Liver (tissue), 9 donors: ENCODE data around the gene SPATA17. TPM values are rescaled to one million over a fixed set of nuclear protein-coding genes. Genes with fewer than 3 reads are reported as not detected.
"Not testable (repeated sequence)": the region's sequence is repeated elsewhere in the genome, so short reads cannot be mapped to it uniquely, and the experiment has no call there.

Source experiments
- DNase-seq: peaks from one replicate; pipeline ENCODE4 v3.0.0-alpha.2; 2017; ENCODE audit warnings: low spot score
- H3K27ac ChIP-seq, 2 donors: one replicate each; pipeline ENCODE4 v1.7.0; 2013; ENCODE audit warnings: inconsistent platforms in 2 of 2, low read length in 2 of 2, control low read depth in 1 of 2, low read depth in 1 of 2, mild to moderate bottlenecking in 1 of 2
- H3K27me3 ChIP-seq, 4 donors: one replicate each; pipeline versions ENCODE4 v1.6.1 to v1.7.0; 2013; ENCODE audit warnings: low read length in 3 of 4, inconsistent platforms in 1 of 4, mild to moderate bottlenecking in 1 of 4, moderate library complexity in 1 of 4; ENCODE audit not compliant: control insufficient read depth in 4 of 4, insufficient read depth in 4 of 4
- H3K36me3 ChIP-seq, 4 donors: one replicate each; pipeline versions ENCODE4 v1.6.1 to v1.7.0; 2013; ENCODE audit warnings: low read length in 3 of 4, mild to moderate bottlenecking in 3 of 4, low read depth in 1 of 4, moderate library complexity in 1 of 4; ENCODE audit not compliant: control insufficient read depth in 4 of 4, insufficient read depth in 3 of 4
- H3K4me1 ChIP-seq, 4 donors: one replicate each; pipeline versions ENCODE4 v1.6.1 to v1.7.0; 2013; ENCODE audit warnings: low read length in 3 of 4, mild to moderate bottlenecking in 3 of 4, moderate library complexity in 1 of 4; ENCODE audit not compliant: control insufficient read depth in 4 of 4, insufficient read depth in 4 of 4
- H3K4me3 ChIP-seq, 3 donors: one replicate each; pipeline versions ENCODE4 v1.6.1 to v1.7.0; 2013; ENCODE audit warnings: low read length in 3 of 3, control low read depth in 1 of 3, low read depth in 1 of 3, mild to moderate bottlenecking in 1 of 3
- H3K9ac ChIP-seq, 2 donors: one replicate each; pipeline ENCODE4 v1.7.0; 2013; ENCODE audit warnings: low read length in 2 of 2, mild to moderate bottlenecking in 2 of 2, moderate library complexity in 2 of 2, control low read depth in 1 of 2, low read depth in 1 of 2
- H3K9me3 ChIP-seq, 4 donors: one replicate each; pipeline versions ENCODE4 v1.6.1 to v1.7.0; 2013; ENCODE audit warnings: low read length in 3 of 4; ENCODE audit not compliant: control insufficient read depth in 4 of 4
- FOXA1 ChIP-seq: IDR thresholded peaks from 2 replicates; pipeline ENCODE4 v1.6.1; 2016; ENCODE audit warnings: antibody characterized with exemption
- FOXA2 ChIP-seq: IDR thresholded peaks from 2 replicates; pipeline ENCODE4 v1.6.1; 2016; ENCODE audit warnings: antibody characterized with exemption
- GABPA ChIP-seq, 2 donors: IDR thresholded peaks in 1 of 2; conservative IDR thresholded peaks in 1 of 2; 2 replicates each; pipeline ENCODE4 v1.6.1; 2016; ENCODE audit warnings: antibody characterized with exemption in 2 of 2, mild to moderate bottlenecking in 1 of 2, moderate library complexity in 1 of 2
- HNF4A ChIP-seq, 2 donors: conservative IDR thresholded peaks; 2 replicates each; pipeline ENCODE4 v1.6.1; 2016; ENCODE audit warnings: antibody characterized with exemption in 2 of 2, mild to moderate bottlenecking in 2 of 2
- HNF4G ChIP-seq: IDR thresholded peaks from 2 replicates; pipeline ENCODE4 v1.6.1; 2016; ENCODE audit warnings: antibody characterized with exemption
- JUND ChIP-seq, 2 donors: IDR thresholded peaks; 2 replicates each; pipeline ENCODE4 v1.6.1; 2016; ENCODE audit warnings: antibody characterized with exemption in 2 of 2
- NR2F2 ChIP-seq: IDR thresholded peaks from 2 replicates; pipeline ENCODE4 v1.6.1; 2016; ENCODE audit warnings: antibody characterized with exemption
- RXRA ChIP-seq, 2 donors: IDR thresholded peaks; 2 replicates each; pipeline ENCODE4 v1.6.1; 2017 to 2018; ENCODE audit warnings: antibody characterized with exemption in 2 of 2, mild to moderate bottlenecking in 1 of 2
- TAF1 ChIP-seq: conservative IDR thresholded peaks from 2 replicates; pipeline ENCODE4 v1.6.1; 2016; ENCODE audit warnings: antibody characterized with exemption, mild to moderate bottlenecking
- YY1 ChIP-seq: IDR thresholded peaks from 2 replicates; pipeline ENCODE4 v1.6.1; 2016; ENCODE audit warnings: antibody characterized with exemption, mild to moderate bottlenecking
- WGBS: extraction: QIAGEN DNeasy Blood & Tissue Kit; methylation state at CpG from one replicate; pipeline ENCODE4 v1.1.7; 2013; 5-methylcytosine and 5-hydroxymethylcytosine counted together
- polyA plus RNA-seq, 2 donors: library from polyadenylated mRNA; stranded (reverse) in 1 of 2; unstranded in 1 of 2; fragments of 200-250 nt in 1 of 2; fragments of >200 nt in 1 of 2; fragmentation: Nextera tagmentation in 1 of 2; extraction: Ambion mirVana in 1 of 2; gene quantifications; one replicate each; pipeline versions ENCODE4 v1.2.1 to v1.2.3, GENCODE V29; 2013 to 2015
- total RNA-seq, 2 donors: library from RNA; depleted of rRNA; stranded (reverse); fragments of >200 nt; gene quantifications; one replicate each; pipeline ENCODE4 v1.2.3, GENCODE V29; 2014
- TF ChIP-seq, protein P1 (sequence below): IDR thresholded peaks from 2 replicates; pipeline ENCODE4 v1.6.1; 2016; ENCODE audit warnings: antibody characterized with exemption
- TF ChIP-seq, protein P2 (sequence below): IDR thresholded peaks from 2 replicates; pipeline ENCODE4 v1.6.1; 2016; ENCODE audit warnings: antibody characterized with exemption, mild to moderate bottlenecking
- TF ChIP-seq, protein P3 (sequence below): IDR thresholded peaks from 2 replicates; pipeline ENCODE4 v1.6.1; 2016; ENCODE audit warnings: antibody characterized with exemption
- TF ChIP-seq, protein P4 (sequence below): fragments of 150-350 bp; IDR thresholded peaks from 2 replicates; pipeline ENCODE4 v1.5.1; 2017; ENCODE audit warnings: improper control_type of control experiment, low read depth, low read length; ENCODE audit not compliant: missing input control
- donor health status: healthy.
- donor health status: healthy.
- donor health status: healthy.
- donor health status: healthy.
- donor health status: healthy.

Gene SPATA17
- total and polyA plus RNA-seq, 4 donors: 0.08 TPM; not detected in 2

DNA sequence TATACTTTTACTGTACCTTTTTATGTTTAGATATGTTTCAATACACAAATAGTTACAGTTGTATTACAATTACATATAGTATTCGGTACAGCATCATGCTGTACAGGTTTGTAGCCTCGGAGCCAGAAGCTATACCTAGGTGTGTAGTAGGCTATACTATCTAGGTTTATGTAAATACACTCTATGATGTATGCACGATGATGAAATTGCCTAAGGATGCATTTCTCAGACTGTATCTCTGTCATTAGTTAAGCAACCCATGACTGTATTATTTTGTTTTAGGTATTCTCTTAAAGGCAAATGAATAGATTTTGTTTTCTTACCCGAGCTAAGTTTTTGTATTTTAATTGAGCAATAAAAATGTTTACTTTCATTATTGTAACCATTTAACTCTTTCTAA lies 56.4 kb downstream of the SPATA17 start:
- no peaks in the 10 kb centered on the region for H3K4me1 ChIP-seq
- no peak for TF ChIP-seq TAF1
- TF ChIP-seq FOXA1: no peak
- TF ChIP-seq, protein P1, sequence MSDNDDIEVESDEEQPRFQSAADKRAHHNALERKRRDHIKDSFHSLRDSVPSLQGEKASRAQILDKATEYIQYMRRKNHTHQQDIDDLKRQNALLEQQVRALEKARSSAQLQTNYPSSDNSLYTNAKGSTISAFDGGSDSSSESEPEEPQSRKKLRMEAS: no peak
- TF ChIP-seq YY1: no peak
- TF ChIP-seq HNF4A (conservative IDR thresholded peaks at IDR 0.05): no peak
- TF ChIP-seq FOXA2: no peak
- no peak for TF ChIP-seq JUND (IDR thresholded peaks at IDR 0.05)
- TF ChIP-seq, protein P2, sequence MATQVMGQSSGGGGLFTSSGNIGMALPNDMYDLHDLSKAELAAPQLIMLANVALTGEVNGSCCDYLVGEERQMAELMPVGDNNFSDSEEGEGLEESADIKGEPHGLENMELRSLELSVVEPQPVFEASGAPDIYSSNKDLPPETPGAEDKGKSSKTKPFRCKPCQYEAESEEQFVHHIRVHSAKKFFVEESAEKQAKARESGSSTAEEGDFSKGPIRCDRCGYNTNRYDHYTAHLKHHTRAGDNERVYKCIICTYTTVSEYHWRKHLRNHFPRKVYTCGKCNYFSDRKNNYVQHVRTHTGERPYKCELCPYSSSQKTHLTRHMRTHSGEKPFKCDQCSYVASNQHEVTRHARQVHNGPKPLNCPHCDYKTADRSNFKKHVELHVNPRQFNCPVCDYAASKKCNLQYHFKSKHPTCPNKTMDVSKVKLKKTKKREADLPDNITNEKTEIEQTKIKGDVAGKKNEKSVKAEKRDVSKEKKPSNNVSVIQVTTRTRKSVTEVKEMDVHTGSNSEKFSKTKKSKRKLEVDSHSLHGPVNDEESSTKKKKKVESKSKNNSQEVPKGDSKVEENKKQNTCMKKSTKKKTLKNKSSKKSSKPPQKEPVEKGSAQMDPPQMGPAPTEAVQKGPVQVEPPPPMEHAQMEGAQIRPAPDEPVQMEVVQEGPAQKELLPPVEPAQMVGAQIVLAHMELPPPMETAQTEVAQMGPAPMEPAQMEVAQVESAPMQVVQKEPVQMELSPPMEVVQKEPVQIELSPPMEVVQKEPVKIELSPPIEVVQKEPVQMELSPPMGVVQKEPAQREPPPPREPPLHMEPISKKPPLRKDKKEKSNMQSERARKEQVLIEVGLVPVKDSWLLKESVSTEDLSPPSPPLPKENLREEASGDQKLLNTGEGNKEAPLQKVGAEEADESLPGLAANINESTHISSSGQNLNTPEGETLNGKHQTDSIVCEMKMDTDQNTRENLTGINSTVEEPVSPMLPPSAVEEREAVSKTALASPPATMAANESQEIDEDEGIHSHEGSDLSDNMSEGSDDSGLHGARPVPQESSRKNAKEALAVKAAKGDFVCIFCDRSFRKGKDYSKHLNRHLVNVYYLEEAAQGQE: no peak
- no peak for TF ChIP-seq NR2F2
- TF ChIP-seq, protein P3, sequence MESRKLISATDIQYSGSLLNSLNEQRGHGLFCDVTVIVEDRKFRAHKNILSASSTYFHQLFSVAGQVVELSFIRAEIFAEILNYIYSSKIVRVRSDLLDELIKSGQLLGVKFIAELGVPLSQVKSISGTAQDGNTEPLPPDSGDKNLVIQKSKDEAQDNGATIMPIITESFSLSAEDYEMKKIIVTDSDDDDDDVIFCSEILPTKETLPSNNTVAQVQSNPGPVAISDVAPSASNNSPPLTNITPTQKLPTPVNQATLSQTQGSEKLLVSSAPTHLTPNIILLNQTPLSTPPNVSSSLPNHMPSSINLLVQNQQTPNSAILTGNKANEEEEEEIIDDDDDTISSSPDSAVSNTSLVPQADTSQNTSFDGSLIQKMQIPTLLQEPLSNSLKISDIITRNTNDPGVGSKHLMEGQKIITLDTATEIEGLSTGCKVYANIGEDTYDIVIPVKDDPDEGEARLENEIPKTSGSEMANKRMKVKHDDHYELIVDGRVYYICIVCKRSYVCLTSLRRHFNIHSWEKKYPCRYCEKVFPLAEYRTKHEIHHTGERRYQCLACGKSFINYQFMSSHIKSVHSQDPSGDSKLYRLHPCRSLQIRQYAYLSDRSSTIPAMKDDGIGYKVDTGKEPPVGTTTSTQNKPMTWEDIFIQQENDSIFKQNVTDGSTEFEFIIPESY: no peak
- no peak for TF ChIP-seq GABPA (IDR thresholded peaks at IDR 0.05 in 1 of 2, conservative IDR thresholded peaks at IDR 0.05 in 1 of 2)
- TF ChIP-seq, protein P4, sequence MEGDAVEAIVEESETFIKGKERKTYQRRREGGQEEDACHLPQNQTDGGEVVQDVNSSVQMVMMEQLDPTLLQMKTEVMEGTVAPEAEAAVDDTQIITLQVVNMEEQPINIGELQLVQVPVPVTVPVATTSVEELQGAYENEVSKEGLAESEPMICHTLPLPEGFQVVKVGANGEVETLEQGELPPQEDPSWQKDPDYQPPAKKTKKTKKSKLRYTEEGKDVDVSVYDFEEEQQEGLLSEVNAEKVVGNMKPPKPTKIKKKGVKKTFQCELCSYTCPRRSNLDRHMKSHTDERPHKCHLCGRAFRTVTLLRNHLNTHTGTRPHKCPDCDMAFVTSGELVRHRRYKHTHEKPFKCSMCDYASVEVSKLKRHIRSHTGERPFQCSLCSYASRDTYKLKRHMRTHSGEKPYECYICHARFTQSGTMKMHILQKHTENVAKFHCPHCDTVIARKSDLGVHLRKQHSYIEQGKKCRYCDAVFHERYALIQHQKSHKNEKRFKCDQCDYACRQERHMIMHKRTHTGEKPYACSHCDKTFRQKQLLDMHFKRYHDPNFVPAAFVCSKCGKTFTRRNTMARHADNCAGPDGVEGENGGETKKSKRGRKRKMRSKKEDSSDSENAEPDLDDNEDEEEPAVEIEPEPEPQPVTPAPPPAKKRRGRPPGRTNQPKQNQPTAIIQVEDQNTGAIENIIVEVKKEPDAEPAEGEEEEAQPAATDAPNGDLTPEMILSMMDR: no peak
- no peak for TF ChIP-seq HNF4G
- no peak for TF ChIP-seq RXRA (IDR thresholded peaks at IDR 0.05)
- WGBS: 71% methylated on average over 4 of the region's 4 CpGs
- no peak for DNase-seq
- H3K9ac ChIP-seq: no peak overlapping the region
- H3K4me3 ChIP-seq: no peak overlapping the region
- H3K27me3 ChIP-seq: no peaks in the 10 kb centered on the region
- H3K36me3 ChIP-seq: no peaks in the 10 kb centered on the region
- H3K9me3 ChIP-seq: no peaks in the 10 kb centered on the region
- no peak overlapping the region for H3K27ac ChIP-seq

DNA sequence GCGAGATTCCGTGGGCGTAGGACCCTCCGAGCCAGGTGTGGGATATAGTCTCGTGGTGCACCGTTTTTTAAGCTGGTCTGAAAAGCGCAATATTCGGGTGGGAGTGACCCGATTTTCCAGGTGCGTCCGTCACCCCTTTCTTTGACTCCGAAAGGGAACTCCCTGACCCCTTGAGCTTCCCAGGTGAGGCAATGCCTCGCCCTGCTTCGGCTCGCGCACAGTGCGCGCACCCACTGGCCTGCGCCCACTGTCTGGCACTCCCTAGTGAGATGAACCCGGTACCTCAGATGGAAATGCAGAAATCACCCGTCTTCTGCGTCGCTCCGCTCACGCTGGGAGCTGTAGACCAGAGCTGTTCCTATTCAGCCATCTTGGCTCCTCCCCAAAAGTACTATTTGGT lies 65.0 kb downstream of the SPATA17 start:
- H3K27me3 ChIP-seq, H3K36me3 ChIP-seq, H3K4me3 ChIP-seq, H3K9ac ChIP-seq, H3K4me1 ChIP-seq, H3K27ac ChIP-seq, H3K9me3 ChIP-seq, DNase-seq: not testable (repeated sequence)
- WGBS: 91% methylated on average over 23 of the region's 25 CpGs
